K562 (cell line): ENCODE data around the gene ZNF768. TPM values are rescaled to one million over a fixed set of nuclear protein-coding genes. Genes with fewer than 3 reads are reported as not detected.

ENCODE experiments used
- ATAC-seq: fragments of 200-7000 bp; cut with Tn5 transposase; 3 replicates; pipeline ENCODE4 v1.9.1; 2020; ENCODE audit warnings: moderate library complexity
- BruUV-seq: library from RNA; stranded (reverse); fragments of 400-500 nt; replicated peaks from 2 replicates; lab custom pipeline; 2021; lab: Mats Ljungman, UMichigan
- CTCF ChIA-PET: fragments of 300-600 bp; formaldehyde crosslinking; extraction: SDS; loops from one replicate; lab custom pipeline; 2021; ENCODE audit warnings: low intra/inter-chr PET ratio; lab: Yijun Ruan, JAX
- POLR2A ChIA-PET: fragments of 300-600, 350-650 bp; sonication (Branson Sonifier 250); formaldehyde crosslinking; extraction: SDS; loops from one replicate; lab custom pipeline; 2021; ENCODE audit warnings: antibody characterized with exemption, inconsistent platforms; lab: Yijun Ruan, JAX
- DNase-seq, 4 experiments: peaks; one replicate each; pipeline versions ENCODE4 v3.0.0 to v3.0.0-alpha.2; 2011 to 2018; ENCODE audit warnings: low spot score in 3 of 4, mixed read lengths in 3 of 4; ENCODE audit errors: extremely low read depth in 1 of 4
- FAIRE-seq: peaks from 2 replicates; lab custom pipeline; 2011; peaks lifted over from hg19 to GRCh38; lab: Jason Lieb, UNC
- H2AFZ ChIP-seq: 2 replicates; pipeline ENCODE4 v1.6.0; 2011; ENCODE audit warnings: low read depth, low read length, control low read depth, inconsistent platforms
- H3K27ac ChIP-seq: fragments of 200-600 bp; 3 replicates; pipeline ENCODE4 v1.8.0; 2011; ENCODE audit warnings: low read depth, mild to moderate bottlenecking, control low read depth, inconsistent platforms, low read length, moderate library complexity, mixed read lengths; ENCODE audit errors: extremely low read depth
- H3K27me3 ChIP-seq, 2 experiments: fragments of 300-600 bp in 1 of 2; 2 replicates in 1 of 2; 3 replicates in 1 of 2; pipeline versions ENCODE4 v1.6.0 to v1.8.0; 2011; ENCODE audit warnings: inconsistent platforms in 2 of 2, low read length in 2 of 2, mild to moderate bottlenecking in 1 of 2, mixed read lengths in 1 of 2, moderate library complexity in 1 of 2; ENCODE audit not compliant: control insufficient read depth in 2 of 2, insufficient read depth in 2 of 2
- H3K36me3 ChIP-seq: fragments of 300-600 bp; 3 replicates; pipeline ENCODE4 v1.8.0; 2011; ENCODE audit warnings: mild to moderate bottlenecking, low read length, inconsistent platforms; ENCODE audit not compliant: control insufficient read depth, insufficient read depth
- H3K4me1 ChIP-seq, 2 experiments: fragments of 200-600 bp in 1 of 2; replicated peaks in 1 of 2; 2 replicates in 1 of 2; 3 replicates in 1 of 2; pipeline versions ENCODE4 v1.5.1 to v1.8.0; 2011; ENCODE audit warnings: inconsistent platforms in 2 of 2, low read length in 2 of 2, mild to moderate bottlenecking in 1 of 2, mixed read lengths in 1 of 2, moderate library complexity in 1 of 2; ENCODE audit not compliant: control insufficient read depth in 2 of 2, insufficient read depth in 2 of 2
- H3K4me2 ChIP-seq: 2 replicates; pipeline ENCODE4 v1.6.1; 2011; ENCODE audit warnings: low read length, control low read depth, inconsistent platforms, mixed read lengths; ENCODE audit not compliant: insufficient read depth
- H3K4me3 ChIP-seq: fragments of 200-600 bp; sonication (generic), shearing (Covaris generic); 2 replicates; pipeline ENCODE4 v1.5.1; 2016; ENCODE audit warnings: control low read depth, inconsistent platforms
- H3K79me2 ChIP-seq: fragments of 200-600 bp; 3 replicates; pipeline ENCODE4 v1.8.0; 2011; ENCODE audit warnings: low read length, inconsistent platforms; ENCODE audit not compliant: control insufficient read depth, insufficient read depth
- H3K9ac ChIP-seq, 2 experiments: 2 replicates each; pipeline versions ENCODE4 v1.6.0 to v1.6.1; 2011; ENCODE audit warnings: low read depth in 2 of 2, low read length in 2 of 2, control low read depth in 1 of 2, inconsistent platforms in 1 of 2, mild to moderate bottlenecking in 1 of 2, mixed read lengths in 1 of 2; ENCODE audit not compliant: insufficient read depth in 1 of 2
- H3K9me1 ChIP-seq: one replicate; pipeline ENCODE4 v1.6.0; 2011; ENCODE audit warnings: inconsistent platforms, mild to moderate bottlenecking, low read length, moderate library complexity; ENCODE audit not compliant: control insufficient read depth, insufficient read depth
- H3K9me3 ChIP-seq: replicated peaks from 2 replicates; pipeline ENCODE4 v1.5.1; 2011; ENCODE audit warnings: low read depth, low read length, inconsistent platforms; ENCODE audit not compliant: control insufficient read depth, insufficient read depth
- H4K20me1 ChIP-seq: replicated peaks from 2 replicates; pipeline ENCODE4 v1.6.1; 2011; ENCODE audit warnings: low read length, inconsistent platforms, mixed read lengths; ENCODE audit not compliant: control insufficient read depth, insufficient read depth
- CCNT2 ChIP-seq: IDR thresholded peaks from 2 replicates; pipeline ENCODE4 v1.6.1; 2011; ENCODE audit warnings: borderline replicate concordance, low read depth, mild to moderate bottlenecking, moderate library complexity, mixed read lengths, low read length; ENCODE audit not compliant: insufficient read length; ENCODE audit errors: extremely low read depth
- CTCFL ChIP-seq: IDR thresholded peaks from 2 replicates; pipeline ENCODE4 v1.6.1; 2011; ENCODE audit warnings: borderline replicate concordance, low read depth, mild to moderate bottlenecking, moderate library complexity, low read length; ENCODE audit not compliant: insufficient read depth, poor library complexity, severe bottlenecking
- JUND ChIP-seq, 2 experiments: IDR thresholded peaks; 2 replicates in 1 of 2; 3 replicates in 1 of 2; pipeline ENCODE4 v1.6.1; 2011; ENCODE audit warnings: borderline replicate concordance in 2 of 2, low read depth in 2 of 2, low read length in 2 of 2, improper control_type of control experiment in 1 of 2, missing biosample characterization in 1 of 2, missing genetic modification characterization in 1 of 2, missing genetic modification reagents in 1 of 2
- MGA ChIP-seq: fragments of 450-650 bp; IDR thresholded peaks from 2 replicates; pipeline ENCODE4 v1.6.1; 2016; ENCODE audit warnings: mild to moderate bottlenecking, moderate library complexity
- TFAP4 ChIP-seq: sonication (generic); formaldehyde crosslinking; IDR thresholded peaks from 2 replicates; pipeline ENCODE4 v1.8.0; 2022; ENCODE audit warnings: missing genetic modification reagents, mild to moderate bottlenecking, moderate library complexity, borderline replicate concordance
- WGBS: fragments of 100-300 bp; shearing (Covaris generic); methylation state at CpG from one replicate; pipeline ENCODE4 v1.1.6; 2016; ENCODE audit warnings: low coverage, mixed read lengths; ENCODE audit not compliant: insufficient coverage; ENCODE audit errors: missing lambda C conversion rate; 5-methylcytosine and 5-hydroxymethylcytosine counted together
- in situ Hi-C: fragments of 300-500 bp; cut with MboI; formaldehyde crosslinking; loops from 4 replicates; pipeline ENCODE4 v1.15.0; 2018; ENCODE audit warnings: inconsistent platforms, mixed read lengths
- intact Hi-C: fragments of 100-400 bp; cut with micrococcal nuclease; formaldehyde crosslinking; loops from 2 replicates; pipeline ENCODE4 v1.14.2; 2022
- polyA plus RNA-seq, 8 experiments: library from polyadenylated mRNA; depleted of rRNA in 4 of 8; stranded (reverse) in 5 of 8; unstranded in 3 of 8; fragments of >200 nt; fragmentation: Nextera tagmentation in 2 of 8; fragmentation: Illumina TruSeq in 1 of 8; extraction: Ambion mirVana in 2 of 8; extraction: Trizol in 1 of 8; gene quantifications; 2 replicates each; pipeline versions ENCODE4 v1.2.1 to v1.2.3, GENCODE V29; 2011 to 2014; ENCODE audit warnings: inconsistent platforms in 1 of 8, missing spikeins in 1 of 8
- total RNA-seq, 7 experiments: library from RNA; depleted of rRNA in 6 of 7; stranded (reverse); fragments of >200 nt in 6 of 7; fragmentation: Illumina TruSeq in 2 of 7; extraction: Trizol in 2 of 7; gene quantifications; 2 replicates each; pipeline versions ENCODE4 v1.2.1 to v1.2.3, GENCODE V29; 2011 to 2021; ENCODE audit warnings: low replicate concordance in 1 of 7

ZNF768 gene
- total and polyA plus RNA-seq, 9 of the 15 experiments (the other 6 are each of a cell fraction or from before 2014, with no cell fraction given) = 0.13 to 50.7 (median 26.9) TPM

GRCh38 chr16:30557707-30557956 is 31.3 kb upstream of the ZNF768 start:
- FAIRE-seq = no peak
- no peak for ATAC-seq
- peaks cover 28% of the 10 kb centered on the region; the same call in 2 of the 3 replicates for H3K36me3 ChIP-seq
- ChIA-PET POLR2A (interaction anchor here (0.6 to 4.9 kb wide), 15 partner anchors 8 to 401 kb away, joined by 3 to 31 read pairs (median 5); partner anchors contain the start of genes ZNF688, ZNF747 and ZNF785), CTCF (no interaction called here)
- 2% methylated on average over 14 of the region's 17 CpGs for WGBS
- H3K4me1 ChIP-seq = peaks cover 26 to 63% of the 10 kb centered on the region in 2 experiments; a peak in 4 of 5 replicates
- H4K20me1 ChIP-seq = no peaks in the 10 kb centered on the region; the same call in 1 of the 2 replicates
- H3K27me3 ChIP-seq = no peaks in the 10 kb centered on the region
- H3K27ac ChIP-seq = peak overlapping the region; percentile 94
- H3K79me2 ChIP-seq = peaks cover 30% of the 10 kb centered on the region
- in situ Hi-C loops = no loop called here
- peak overlapping the region; percentile 66 for H3K4me3 ChIP-seq
- no peaks in the 10 kb centered on the region for H3K9me1 ChIP-seq
- no TSS peak for BruUV-seq
- DNase-seq = peak in 2 of 4 experiments; percentile 63 to 65
- no peaks in the 10 kb centered on the region; the same call in 1 of the 2 replicates for H3K9me3 ChIP-seq
- H3K9ac ChIP-seq = peak overlapping the region; percentile 91 to 97
- H2AFZ ChIP-seq = peak overlapping the region; percentile 73; the same call in 1 of the 2 replicates
- intact Hi-C loops = no loop called here
- H3K4me2 ChIP-seq = peak overlapping the region; percentile 83
- TF ChIP-seq CCNT2 (peak; percentile 23), MGA (peak; percentile 42; the same call in 1 of the 2 replicates), TFAP4 (0 out of 2 replicates have a peak, but pooled peaks have one; percentile 2), JUND (IDR thresholded peaks at IDR 0.05; ENCODE audit: borderline replicate concordance, low read depth, low read length) (no peak), JUND (tag; IDR thresholded peaks at IDR 0.05; ENCODE audit: borderline replicate concordance, low read depth, low read length) (no peak), CTCFL (peak; percentile 53)
